GM18907 (cell line): ENCODE measurements around the gene MYORG.

ENCODE experiments used
- ATAC-seq: cut with Tn5 transposase; IDR thresholded peaks from one replicate; pipeline ENCODE4 v1.9.1; 2021; ENCODE audit warnings: mild to moderate bottlenecking, moderate library complexity; ENCODE audit not compliant: unreplicated experiment

Gene MYORG

GRCh38 chr9:34385561-34386230 is 9.0 kb upstream of the MYORG start:
- no peak for ATAC-seq

- ATAC-seq = no peak
These were observed 7.9 kb upstream of the MYORG start for GRCh38 chr9:34384368-34385165.

- no peak for ATAC-seq
These were observed 7.2 kb upstream of the MYORG start for GRCh38 chr9:34383904-34384303.

- ATAC-seq = no peak
These were observed 6.2 kb upstream of the MYORG start for GRCh38 chr9:34382879-34383278.

GRCh38 chr9:34382054-34382453 is 5.4 kb upstream of the MYORG start:
- ATAC-seq = no peak

- ATAC-seq = no peak
These were observed 4.6 kb upstream of the MYORG start for GRCh38 chr9:34381323-34381722.

GRCh38 chr9:34380511-34381315 is 4.0 kb upstream of the MYORG start:
- no peak for ATAC-seq

- ATAC-seq = no peak
These were observed 3.4 kb upstream of the MYORG start for GRCh38 chr9:34380034-34380510.

- ATAC-seq = peak; percentile 37
These were observed 2.8 kb upstream of the MYORG start for GRCh38 chr9:34379334-34380033.

GRCh38 chr9:34378376-34379060 is 1.8 kb upstream of the MYORG start:
- ATAC-seq = no peak

GRCh38 chr9:34377404-34377746 is 677 bp upstream of the MYORG start:
- ATAC-seq = no peak

- ATAC-seq = peak; percentile 43
These were observed 650 bp downstream of the MYORG start for GRCh38 chr9:34375901-34376595.

GRCh38 chr9:34374905-34375552 is 1.7 kb downstream of the MYORG start:
- ATAC-seq = no peak

- ATAC-seq = no peak
These were observed 2.4 kb downstream of the MYORG start for GRCh38 chr9:34374339-34374738.

- ATAC-seq = no peak
These were observed 2.9 kb downstream of the MYORG start for GRCh38 chr9:34373749-34374148.

- ATAC-seq = no peak
These were observed 4.2 kb downstream of the MYORG start for GRCh38 chr9:34372467-34373011.

GRCh38 chr9:34371886-34372466 is 4.7 kb downstream of the MYORG start:
- ATAC-seq = no peak

- ATAC-seq = no peak
These were observed 5.5 kb downstream of the MYORG start for GRCh38 chr9:34370970-34371880.
